Spleen (tissue), 11 donors: Measurements from ENCODE around the gene PNLIP. TPM values are rescaled to one million over a fixed set of nuclear protein-coding genes. Genes with fewer than 3 reads are reported as not detected.

Experiments used
- DNase-seq: peaks from one replicate; pipeline ENCODE4 v3.0.0-alpha.2; 2020
- H3K27ac ChIP-seq, 8 donors: fragments of 200-600 bp; sonication (generic) in 7 of 8; 1 replicate in 4 of 8; 2 replicates in 4 of 8; pipeline versions ENCODE4 v1.5.0 to v1.8.0; 2016 to 2021; ENCODE audit warnings: inconsistent platforms in 4 of 8, mild to moderate bottlenecking in 4 of 8, moderate library complexity in 1 of 8
- H3K27me3 ChIP-seq, 7 donors: fragments of 200-600 bp; sonication (generic) in 6 of 7; replicated peaks in 1 of 7; 1 replicate in 4 of 7; 2 replicates in 3 of 7; pipeline versions ENCODE4 v1.5.0 to v1.8.0; 2016 to 2021; ENCODE audit warnings: inconsistent platforms in 3 of 7, mild to moderate bottlenecking in 1 of 7
- H3K36me3 ChIP-seq, 6 donors: fragments of 200-600 bp; sonication (generic) in 5 of 6; 1 replicate in 4 of 6; 2 replicates in 2 of 6; pipeline versions ENCODE4 v1.5.0 to v1.8.0; 2016 to 2021; ENCODE audit warnings: inconsistent platforms in 2 of 6
- H3K4me1 ChIP-seq, 6 donors: fragments of 200-600 bp; sonication (generic) in 5 of 6; 1 replicate in 3 of 6; 2 replicates in 3 of 6; pipeline versions ENCODE4 v1.5.0 to v1.8.0; 2016 to 2021; ENCODE audit warnings: inconsistent platforms in 3 of 6
- H3K4me3 ChIP-seq, 8 donors: fragments of 200-600 bp; sonication (generic) in 7 of 8; 1 replicate in 4 of 8; 2 replicates in 4 of 8; pipeline versions ENCODE4 v1.5.0 to v1.8.0; 2016 to 2021; ENCODE audit warnings: inconsistent platforms in 4 of 8, mild to moderate bottlenecking in 4 of 8, moderate library complexity in 2 of 8
- H3K9me3 ChIP-seq, 8 donors: fragments of 200-600 bp; sonication (generic) in 7 of 8; 1 replicate in 4 of 8; 2 replicates in 4 of 8; pipeline versions ENCODE4 v1.5.0 to v1.8.0; 2016 to 2021; ENCODE audit warnings: inconsistent platforms in 4 of 8
- CTCF ChIP-seq, 11 experiments: fragments of 200-600 bp in 7 of 11; fragments of 450-650 bp in 4 of 11; sonication (generic) in 4 of 11; IDR thresholded peaks in 8 of 11; conservative IDR thresholded peaks in 3 of 11; 1 replicate in 7 of 11; 2 replicates in 4 of 11; pipeline versions ENCODE4 v1.4.0 to v1.8.0; 2016 to 2021; ENCODE audit warnings: antibody characterized with exemption in 11 of 11, inconsistent platforms in 4 of 11, mild to moderate bottlenecking in 1 of 11
- POLR2A ChIP-seq, 3 donors: fragments of 450-650 bp; IDR thresholded peaks; one replicate each; pipeline ENCODE4 v1.5.1; 2017; ENCODE audit warnings: antibody characterized with exemption in 3 of 3, mild to moderate bottlenecking in 1 of 3
- POLR2AphosphoS5 ChIP-seq, 3 donors: sonication (generic); formaldehyde crosslinking; IDR thresholded peaks; one replicate each; pipeline ENCODE4 v1.5.1; 2017; ENCODE audit warnings: antibody characterized with exemption in 3 of 3
- WGBS, 5 donors: extraction: QIAGEN DNeasy Blood & Tissue Kit in 3 of 5; methylation state at CpG; one replicate each; pipeline versions ENCODE4 v1.1.5 to v1.1.7; 2013 to 2018; 5-methylcytosine and 5-hydroxymethylcytosine counted together
- intact Hi-C: fragments of 100-400 bp; cut with DNase I; formaldehyde crosslinking; loops from one replicate; pipeline ENCODE4 v1.15.0; 2023; ENCODE audit warnings: low total_unique reads
- polyA plus RNA-seq, 3 donors: library from polyadenylated mRNA; stranded (reverse); fragments of 200-250 nt; gene quantifications; one replicate each; pipeline ENCODE4 v1.2.1, GENCODE V29; 2013
- total RNA-seq, 7 donors: library from RNA; depleted of rRNA in 3 of 7; stranded (reverse); fragments of >200 nt in 3 of 7; fragmentation: NEBNext Ultra II Directional in 4 of 7; extraction: Animal tissue kit (Norgen Biotek cat#: 25700) in 4 of 7; gene quantifications; one replicate each; pipeline versions ENCODE4 v1.1.0 to v1.2.1, GENCODE V29; 2016 to 2021
- donor health status: healthy with polysubstance abuse.
- donor health status: DM: no; HTN: no; CAD: no; lungs with moderate emphysema.
- donor health status: DM: no; HTN: no; CAD: no.
- donor health status: Bipolar disorder and iron deficiency.
- donor health status: healthy.
- donor health status: DM: no; HTN: no; CAD: no.
- donor health status: DM: yes; HTN: yes; CAD: no.

The PNLIP gene
- total and polyA plus RNA-seq, 10 donors: 0.18 to 3.0 (median 1.2) TPM; not detected in 5

GRCh38 chr10:116536810-116537209, 8.9 kb upstream of the PNLIP start:
- Histone ChIP-seq H3K4me3 (no peak overlapping the region), H3K9me3 (peaks cover 0 to 18% (median 0%) of the 10 kb centered on the region in 8 donors), H3K4me1 (no peaks in the 10 kb centered on the region), H3K36me3 (no peaks in the 10 kb centered on the region), H3K27me3 (no peaks in the 10 kb centered on the region), H3K27ac (no peak overlapping the region)
- WGBS, 5 donors: 86 to 95% (median 91%) methylated on average over 2 of the region's 2 CpGs
- no peak for TF ChIP-seq POLR2AphosphoS5 (IDR thresholded peaks at IDR 0.05)
- no peak for TF ChIP-seq POLR2A (IDR thresholded peaks at IDR 0.05)
- no peak for TF ChIP-seq CTCF (IDR thresholded peaks at IDR 0.05 in 8 of 11, conservative IDR thresholded peaks at IDR 0.05 in 3 of 11)
- intact Hi-C loops: no loop called here
- no peak for DNase-seq

DNA sequence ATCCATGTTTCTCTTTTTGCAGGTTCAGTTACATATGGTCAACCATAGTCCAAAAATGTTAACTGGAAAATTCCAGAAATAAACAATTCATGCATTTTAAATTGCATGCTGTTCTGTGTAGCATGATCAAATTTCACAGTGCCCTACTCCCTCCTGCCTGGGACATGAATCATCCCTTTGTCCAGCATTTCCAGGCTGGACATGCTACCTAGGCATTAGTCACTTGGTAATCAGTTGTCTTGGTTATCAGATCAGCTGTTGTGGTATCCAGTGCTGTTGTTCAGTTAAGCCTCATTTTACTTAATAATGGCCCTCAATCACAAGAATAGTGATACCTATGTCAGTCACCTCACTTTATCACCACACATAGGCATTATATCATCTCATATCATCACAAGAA, 7.3 kb upstream of the PNLIP start:
- Histone ChIP-seq H3K27me3 (no peaks in the 10 kb centered on the region), H3K4me1 (no peaks in the 10 kb centered on the region), H3K27ac (no peak overlapping the region), H3K36me3 (no peaks in the 10 kb centered on the region), H3K9me3 (peaks cover 0 to 18% (median 0%) of the 10 kb centered on the region in 8 donors), H3K4me3 (no peak overlapping the region)
- no peak for DNase-seq
- TF ChIP-seq CTCF (IDR thresholded peaks at IDR 0.05 in 8 of 11, conservative IDR thresholded peaks at IDR 0.05 in 3 of 11): no peak
- TF ChIP-seq POLR2AphosphoS5 (IDR thresholded peaks at IDR 0.05): no peak
- no peak for TF ChIP-seq POLR2A (IDR thresholded peaks at IDR 0.05)
- intact Hi-C loops: no loop called here

- TF ChIP-seq POLR2AphosphoS5 (IDR thresholded peaks at IDR 0.05) (no peak), CTCF (IDR thresholded peaks at IDR 0.05 in 8 of 11, conservative IDR thresholded peaks at IDR 0.05 in 3 of 11) (no peak), POLR2A (IDR thresholded peaks at IDR 0.05) (no peak)
- Histone ChIP-seq H3K27me3 (no peaks in the 10 kb centered on the region), H3K27ac (no peak overlapping the region), H3K9me3 (peaks cover 0 to 18% (median 0%) of the 10 kb centered on the region in 8 donors), H3K36me3 (no peaks in the 10 kb centered on the region), H3K4me3 (no peak overlapping the region), H3K4me1 (no peaks in the 10 kb centered on the region)
- intact Hi-C loops: no loop called here
- no peak for DNase-seq
Measured at GRCh38 chr10:116538992-116539391, 6.7 kb upstream of the PNLIP start.

DNA sequence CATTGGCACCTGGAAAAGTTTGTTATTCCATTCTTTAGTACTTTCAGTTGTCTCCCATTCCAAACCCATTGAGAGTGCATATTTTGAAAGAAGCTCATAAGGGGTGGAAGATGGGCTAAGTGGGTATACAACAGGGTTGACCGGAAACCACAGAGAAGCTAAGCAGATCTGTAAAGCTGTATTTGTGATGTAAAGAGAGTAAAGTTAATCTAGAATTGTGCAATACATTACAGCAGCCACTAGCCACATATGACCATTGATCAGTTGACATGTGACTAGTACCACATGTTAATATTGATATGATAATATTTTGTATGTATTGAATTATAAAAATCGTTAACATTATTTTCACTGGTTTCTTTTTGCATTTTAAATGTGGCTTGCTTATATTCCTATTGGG, 4.9 kb upstream of the PNLIP start:
- no peaks in the 10 kb centered on the region for H3K27me3 ChIP-seq
- H3K27ac ChIP-seq: no peak overlapping the region
- H3K36me3 ChIP-seq: no peaks in the 10 kb centered on the region
- no peak overlapping the region for H3K4me3 ChIP-seq
- intact Hi-C loops: no loop called here
- peaks cover 0 to 13% (median 0%) of the 10 kb centered on the region in 8 donors for H3K9me3 ChIP-seq
- DNase-seq: no peak
- no peaks in the 10 kb centered on the region for H3K4me1 ChIP-seq
- 83 to 95% (median 90%) methylated on average over 2 of the region's 2 CpGs for WGBS, 5 donors
- TF ChIP-seq POLR2A (IDR thresholded peaks at IDR 0.05) (no peak), POLR2AphosphoS5 (IDR thresholded peaks at IDR 0.05) (no peak), CTCF (IDR thresholded peaks at IDR 0.05 in 8 of 11, conservative IDR thresholded peaks at IDR 0.05 in 3 of 11) (no peak)
